MM.1S (cell line): Measurements from ENCODE around the gene MYLK.

Experiments
- DNase-seq: peaks from one replicate; pipeline ENCODE4 v3.0.0-alpha.2; 2015
- H2AFZ ChIP-seq: fragments of 300-600 bp; sonication (generic); 2 replicates; pipeline ENCODE4 v1.6.0; 2016; ENCODE audit warnings: antibody characterized with exemption, low read length
- H3F3A ChIP-seq: fragments of 300-600 bp; sonication (generic); 2 replicates; pipeline ENCODE4 v1.6.1; 2016; ENCODE audit warnings: mild to moderate bottlenecking, antibody characterized with exemption, low read length, moderate library complexity, mixed read lengths; ENCODE audit not compliant: insufficient read depth
- H3K27ac ChIP-seq: fragments of 300-600 bp; sonication (generic); 2 replicates; pipeline ENCODE4 v1.5.1; 2016; ENCODE audit warnings: mild to moderate bottlenecking, low read length
- H3K27me3 ChIP-seq: fragments of 300-600 bp; sonication (generic); replicated peaks from 2 replicates; pipeline ENCODE4 v1.6.0; 2016; ENCODE audit warnings: low read length; ENCODE audit not compliant: insufficient read depth
- H3K36me3 ChIP-seq: fragments of 300-600 bp; sonication (generic); replicated peaks from 2 replicates; pipeline ENCODE4 v1.6.1; 2016; ENCODE audit warnings: mild to moderate bottlenecking, low read length, mixed read lengths; ENCODE audit not compliant: insufficient read depth
- H3K4me1 ChIP-seq: fragments of 300-600 bp; sonication (generic); 2 replicates; pipeline ENCODE4 v1.6.1; 2016; ENCODE audit warnings: low read length, mixed read lengths
- H3K4me2 ChIP-seq: fragments of 300-600 bp; sonication (generic); 2 replicates; pipeline ENCODE4 v1.6.0; 2016; ENCODE audit warnings: low read depth, low read length
- H3K4me3 ChIP-seq: fragments of 300-600 bp; sonication (generic); 2 replicates; pipeline ENCODE4 v1.5.1; 2016; ENCODE audit warnings: low read length, mixed read lengths
- H3K79me2 ChIP-seq: fragments of 300-600 bp; sonication (generic); 2 replicates; pipeline ENCODE4 v1.6.1; 2016; ENCODE audit warnings: mixed run types, low read length, mixed read lengths
- H3K9ac ChIP-seq: fragments of 300-600 bp; sonication (generic); 2 replicates; pipeline ENCODE4 v1.6.1; 2016; ENCODE audit warnings: low read length, mixed read lengths
- H3K9me2 ChIP-seq: fragments of 300-600 bp; sonication (generic); replicated peaks from 2 replicates; pipeline ENCODE4 v1.6.1; 2016; ENCODE audit warnings: mild to moderate bottlenecking, low read length, mixed read lengths; ENCODE audit not compliant: insufficient read depth
- H3K9me3 ChIP-seq: fragments of 300-600 bp; sonication (generic); replicated peaks from 2 replicates; pipeline ENCODE4 v1.6.1; 2016; ENCODE audit warnings: mild to moderate bottlenecking, low read length, mixed read lengths; ENCODE audit not compliant: insufficient read depth
- H4K20me1 ChIP-seq: fragments of 300-600 bp; sonication (generic); 2 replicates; pipeline ENCODE4 v1.6.1; 2016; ENCODE audit warnings: mild to moderate bottlenecking, low read length, moderate library complexity, mixed read lengths; ENCODE audit not compliant: insufficient read depth
- CTCF ChIP-seq: fragments of 300-600 bp; sonication (generic); IDR thresholded peaks from 2 replicates; pipeline ENCODE4 v1.5.1; 2016; ENCODE audit warnings: antibody characterized with exemption, low read length, mixed read lengths
- EZH2 ChIP-seq: fragments of 300-600 bp; sonication (generic); optimal IDR thresholded peaks from 2 replicates; pipeline ENCODE3; 2017; ENCODE audit warnings: low read depth, mild to moderate bottlenecking, antibody characterized with exemption, low read length, mixed read lengths
- EZH2phosphoT487 ChIP-seq: fragments of 300-600 bp; sonication (generic); IDR thresholded peaks from 2 replicates; pipeline ENCODE4 v1.6.1; 2018; ENCODE audit warnings: antibody characterized with exemption, low read length

The MYLK gene

GRCh38 chr3:123658852-123659206 lies 225.3 kb downstream of the MYLK start:
- no peak overlapping the region for H3K4me3 ChIP-seq
- TF ChIP-seq CTCF (no peak), EZH2phosphoT487 (no peak), EZH2 (no peak)

GRCh38 chr3:123658118-123658851 lies 225.8 kb downstream of the MYLK start:
- H3K9me3 ChIP-seq = no peaks in the 10 kb centered on the region
- no peak overlapping the region for H3K27ac ChIP-seq
- H3K36me3 ChIP-seq = no peaks in the 10 kb centered on the region
- H4K20me1 ChIP-seq = no peaks in the 10 kb centered on the region
- no peaks in the 10 kb centered on the region for H3K9me2 ChIP-seq
- TF ChIP-seq EZH2phosphoT487 (no peak), EZH2 (no peak), CTCF (no peak)
- no peak overlapping the region for H3K4me3 ChIP-seq
- no peak overlapping the region for H2AFZ ChIP-seq
- no peaks in the 10 kb centered on the region for H3F3A ChIP-seq
- no peaks in the 10 kb centered on the region for H3K4me1 ChIP-seq
- DNase-seq = no peak
- no peaks in the 10 kb centered on the region for H3K27me3 ChIP-seq
- H3K79me2 ChIP-seq = no peaks in the 10 kb centered on the region
- H3K4me2 ChIP-seq = no peak overlapping the region
- H3K9ac ChIP-seq = no peak overlapping the region

More at GRCh38 chr3:123658852-123659206, 225.3 kb downstream of the MYLK start:
- Histone ChIP-seq H3K4me1 (no peaks in the 10 kb centered on the region), H3K4me2 (no peak overlapping the region), H3K9me3 (no peaks in the 10 kb centered on the region), H3K27ac (no peak overlapping the region), H3K9me2 (no peaks in the 10 kb centered on the region), H3F3A (no peaks in the 10 kb centered on the region), H3K36me3 (no peaks in the 10 kb centered on the region), H3K27me3 (no peaks in the 10 kb centered on the region), H3K79me2 (no peaks in the 10 kb centered on the region), H4K20me1 (no peaks in the 10 kb centered on the region), H2AFZ (no peak overlapping the region), H3K9ac (no peak overlapping the region)
- DNase-seq = no peak

- no peak for DNase-seq
- Histone ChIP-seq H3K79me2 (no peaks in the 10 kb centered on the region), H3K9me3 (no peaks in the 10 kb centered on the region), H3K4me3 (no peak overlapping the region), H3K4me2 (no peak overlapping the region), H2AFZ (no peak overlapping the region), H3K36me3 (no peaks in the 10 kb centered on the region), H4K20me1 (no peaks in the 10 kb centered on the region), H3K27me3 (no peaks in the 10 kb centered on the region), H3K27ac (no peak overlapping the region), H3K9ac (no peak overlapping the region), H3K4me1 (no peaks in the 10 kb centered on the region), H3K9me2 (no peaks in the 10 kb centered on the region), H3F3A (no peaks in the 10 kb centered on the region)
- TF ChIP-seq EZH2phosphoT487 (no peak), EZH2 (no peak), CTCF (no peak)
Measured at GRCh38 chr3:123657568-123657967, 226.6 kb downstream of the MYLK start.
